NCI-H187 treated with DMSO at 0.1 percent for 48 hours (cell line): ENCODE data around the gene ZSWIM4.
"Not testable (repeated sequence)": the region's sequence is repeated elsewhere in the genome, so short reads cannot be mapped to it uniquely, and the experiment has no call there.

Experiments used
- DNase-seq: peaks from one replicate; lab custom pipeline; 2025; lab: John Stamatoyannopoulos, UW

ZSWIM4 gene

DNA sequence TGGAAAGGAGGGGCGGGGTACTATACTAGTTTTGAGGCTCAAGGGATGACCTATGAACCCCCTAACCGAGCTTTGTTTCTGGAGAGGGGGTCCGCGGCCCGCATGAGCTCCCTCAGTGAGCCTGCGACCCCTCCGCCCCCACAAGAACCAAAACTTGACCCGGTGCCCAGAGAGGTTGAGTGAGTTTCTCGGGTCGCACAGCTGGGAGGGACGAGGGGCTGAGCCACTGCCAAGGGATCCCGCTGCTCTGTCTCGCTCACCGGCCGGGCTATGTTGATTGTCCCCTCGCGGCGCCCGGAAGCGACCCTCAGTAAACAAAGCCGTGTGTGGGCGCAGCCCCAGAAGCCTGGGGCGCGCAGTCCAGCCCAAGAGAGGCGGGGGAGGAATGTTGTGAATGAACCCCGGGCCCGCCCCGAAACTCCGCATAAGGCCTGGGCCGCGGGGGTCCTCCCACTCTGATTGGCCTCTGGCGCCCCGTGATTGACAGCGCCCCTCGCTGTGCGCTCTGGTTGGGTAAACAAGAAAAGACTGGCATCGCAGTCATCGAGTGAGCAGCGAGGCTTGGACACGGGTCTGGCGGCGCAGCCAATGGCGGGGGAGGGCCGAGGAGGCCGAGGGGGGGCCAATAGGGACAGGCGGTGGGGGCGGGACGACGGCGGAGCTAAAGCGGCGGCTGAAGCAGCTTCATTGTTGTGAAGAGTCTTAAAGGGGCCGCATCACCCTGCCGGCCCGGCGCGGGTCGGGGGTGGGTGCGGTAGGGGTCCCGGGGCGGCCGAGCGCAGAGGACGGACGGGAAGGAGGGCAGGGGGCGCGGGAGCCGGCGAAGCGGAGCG is at the start of gene ZSWIM4:
Gene ZSWIM4 (plus strand): TSS at position 687 of the 833 bp plus-strand sequence. CDS start 206 bp downstream, outside the sequence.
- DNase-seq: peak; percentile 55

DNA sequence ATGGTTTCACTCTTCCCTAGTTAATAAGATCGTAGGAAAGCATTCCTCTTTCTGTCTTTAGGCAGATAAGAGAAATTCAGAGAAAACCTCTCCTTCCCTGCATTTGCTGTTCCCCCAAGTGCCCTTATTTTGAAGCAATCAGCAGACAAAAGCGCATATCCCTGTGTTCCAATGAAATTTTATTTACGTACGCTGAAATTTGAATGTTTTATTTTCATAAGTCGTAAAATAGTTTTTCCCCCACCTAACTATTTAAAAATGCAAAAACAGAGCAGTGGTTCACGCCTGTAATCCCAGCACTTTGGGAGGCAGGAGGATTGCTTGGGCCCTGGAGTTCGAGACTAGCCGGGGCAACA is 48.2 kb upstream of the ZSWIM4 start:
- no peak for DNase-seq

DNA sequence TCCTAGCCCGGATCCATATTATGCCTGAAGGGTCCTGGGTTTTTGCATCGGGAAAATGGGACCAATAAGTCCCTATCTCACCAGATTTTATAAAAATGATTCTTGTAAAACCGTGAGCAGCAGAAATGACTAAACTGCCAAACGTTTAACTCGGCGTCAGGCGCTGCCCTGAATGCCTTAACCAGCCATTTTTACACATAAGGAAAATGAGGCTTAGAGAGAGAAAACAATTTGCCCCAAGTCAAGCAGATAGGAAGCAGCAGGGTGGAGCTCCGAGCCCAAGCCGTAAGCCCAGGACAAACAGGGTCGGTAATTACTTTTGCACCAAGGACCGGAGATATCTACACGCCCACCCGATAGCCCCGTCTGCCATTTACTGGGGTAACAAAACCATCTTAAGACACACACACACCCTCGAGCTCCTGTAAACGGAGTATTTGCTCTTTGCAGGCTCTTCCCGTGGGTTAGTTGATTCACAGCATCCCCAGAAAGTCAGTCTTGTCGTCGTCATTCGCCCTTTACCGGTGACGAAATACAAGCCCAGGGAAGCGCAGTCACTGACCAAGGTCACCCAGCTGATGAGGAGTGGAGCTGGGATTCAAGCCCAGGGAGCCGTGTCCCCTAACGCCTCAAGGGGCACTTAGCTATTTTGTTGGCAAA is 46.9 kb upstream of the ZSWIM4 start:
- no peak for DNase-seq

DNA sequence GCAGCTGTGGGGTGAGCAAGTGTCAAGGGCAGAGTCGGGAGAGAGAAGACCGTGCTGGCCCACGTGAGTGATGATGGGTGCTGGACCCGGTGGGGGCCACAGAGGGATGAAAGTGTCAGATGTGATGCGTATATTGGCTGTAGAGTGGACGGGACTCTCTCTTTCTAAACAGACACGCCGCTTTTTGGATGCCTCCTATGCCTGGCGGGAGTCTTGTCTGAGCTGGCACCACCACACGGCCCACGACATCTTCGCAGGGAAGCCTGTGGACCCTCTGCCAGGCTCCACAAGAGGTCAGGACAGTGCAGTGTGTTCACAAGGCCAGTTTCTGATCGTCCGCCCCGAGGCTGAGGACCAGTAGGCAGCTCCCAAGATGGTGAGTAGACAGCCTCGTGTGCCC is 43.8 kb upstream of the ZSWIM4 start:
- no peak for DNase-seq

DNA sequence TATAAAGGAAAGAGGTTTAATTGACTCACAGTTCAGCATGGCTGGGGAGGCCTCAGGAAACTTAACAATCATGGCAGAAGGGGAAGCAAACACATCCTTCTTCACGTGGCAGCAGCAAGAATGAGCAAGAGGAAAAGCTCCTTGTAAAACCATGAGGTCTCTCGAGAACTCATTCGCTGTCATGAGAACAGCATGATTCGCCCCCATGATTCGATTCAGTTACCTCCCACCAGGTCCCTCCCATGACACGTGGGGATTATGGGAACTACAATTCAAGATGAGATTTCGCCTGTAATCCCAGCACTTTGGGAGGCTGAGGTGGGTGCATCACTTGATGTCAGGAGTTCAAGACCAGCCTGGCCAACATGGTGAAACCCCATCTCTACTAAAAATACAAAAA is 41.6 kb upstream of the ZSWIM4 start:
- DNase-seq: not testable (repeated sequence)

DNA sequence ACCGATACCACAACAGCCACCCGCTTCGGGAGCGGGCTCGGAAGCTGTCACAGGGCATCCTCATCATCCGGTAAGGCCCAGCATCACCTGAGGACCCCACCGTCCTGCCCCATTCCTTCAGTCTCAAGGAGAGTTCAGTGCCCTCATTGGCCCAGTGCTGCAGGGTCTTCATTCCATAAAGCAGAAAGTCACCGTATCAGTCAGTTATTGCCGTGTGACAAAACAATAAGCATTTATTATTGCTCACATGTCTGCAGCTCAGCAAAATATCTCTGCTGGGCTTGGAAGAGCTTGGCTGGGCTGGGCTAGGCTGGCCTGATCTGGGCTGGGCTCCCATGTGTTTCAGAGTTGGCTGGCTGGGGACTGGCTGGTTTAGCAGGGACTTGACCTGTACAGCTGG is 39.0 kb upstream of the ZSWIM4 start:
- no peak for DNase-seq

DNA sequence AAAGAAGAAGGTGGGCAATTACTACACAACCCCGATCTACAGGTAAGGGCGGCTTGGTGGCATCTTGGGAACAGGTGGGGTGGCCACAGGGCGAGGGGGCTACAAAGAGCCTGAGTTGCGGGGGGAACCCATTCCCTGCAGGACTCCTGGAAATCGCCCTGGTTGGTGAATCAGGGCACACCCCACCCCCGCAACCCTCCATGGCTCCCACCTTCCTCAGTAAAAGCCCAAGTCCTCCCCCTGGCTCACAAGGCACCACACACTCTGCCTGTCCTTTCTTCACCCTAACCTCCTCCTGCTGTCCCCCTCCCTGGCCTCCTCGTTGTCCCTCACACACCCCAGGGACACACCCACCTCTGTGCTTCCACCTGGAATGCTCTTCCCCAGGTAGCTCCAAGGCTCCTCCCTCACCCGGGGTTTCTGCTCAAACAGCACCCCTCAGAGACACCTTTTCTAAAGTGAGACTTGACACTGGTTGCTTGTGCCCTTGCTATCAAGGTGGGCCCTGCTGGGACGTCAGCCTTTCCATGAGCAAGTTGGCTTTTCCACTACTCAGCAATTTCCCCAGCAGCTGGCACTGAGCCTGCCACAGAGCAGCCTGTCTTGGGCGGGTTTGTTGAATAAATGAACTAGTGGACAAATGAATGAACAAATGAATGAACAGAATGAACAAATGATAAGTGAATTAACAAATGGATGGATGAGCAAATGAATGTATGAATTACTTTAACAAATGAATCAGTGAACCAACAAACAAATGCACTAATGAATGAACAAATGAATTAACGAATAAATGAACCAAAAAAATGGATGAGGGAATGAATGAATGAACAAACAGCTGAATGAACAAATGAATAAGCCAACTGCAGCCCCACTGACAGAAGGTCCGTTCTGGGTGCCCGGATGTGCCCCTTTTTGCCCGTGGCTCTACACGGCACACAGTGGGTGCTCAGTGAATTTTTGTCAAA is 37.2 kb upstream of the ZSWIM4 start:
- no peak for DNase-seq

DNA sequence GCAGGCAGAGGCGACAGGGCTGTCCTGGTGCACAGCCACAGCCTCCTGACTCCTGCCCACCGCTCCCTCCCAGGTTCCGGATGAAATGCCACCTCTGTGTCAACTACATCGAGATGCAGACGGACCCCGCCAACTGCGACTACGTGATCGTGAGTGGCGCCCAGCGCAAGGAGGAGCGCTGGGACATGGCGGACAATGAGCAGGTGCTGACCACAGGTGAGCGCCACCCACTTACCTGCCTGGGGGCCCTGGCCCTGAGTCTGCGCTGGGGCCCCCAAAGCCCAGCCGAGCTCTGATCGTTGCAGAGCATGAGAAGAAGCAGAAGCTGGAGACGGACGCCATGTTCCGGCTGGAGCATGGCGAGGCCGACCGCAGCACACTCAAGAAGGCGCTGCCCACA is 36.4 kb upstream of the ZSWIM4 start:
- DNase-seq: no peak

DNA sequence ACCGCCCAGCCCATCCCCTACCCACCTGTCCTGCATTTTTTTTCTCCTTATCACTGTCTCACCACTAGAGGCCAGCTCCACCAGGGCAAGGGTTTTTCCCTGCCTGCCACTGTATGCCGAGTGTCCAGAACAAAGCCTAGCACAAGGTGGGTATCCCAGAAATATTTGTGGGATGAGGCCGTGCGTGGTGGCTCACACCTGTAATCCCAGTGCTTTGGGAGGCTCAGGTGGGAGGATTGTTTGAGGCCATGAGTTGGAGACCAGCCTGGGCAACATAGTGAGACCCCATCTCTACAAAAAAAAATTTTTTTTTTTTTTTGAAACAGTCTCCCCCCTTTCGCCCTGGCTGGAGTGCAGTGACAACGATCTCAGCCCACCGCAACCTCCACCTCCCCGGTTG is 33.8 kb upstream of the ZSWIM4 start:
- DNase-seq: no peak

DNA sequence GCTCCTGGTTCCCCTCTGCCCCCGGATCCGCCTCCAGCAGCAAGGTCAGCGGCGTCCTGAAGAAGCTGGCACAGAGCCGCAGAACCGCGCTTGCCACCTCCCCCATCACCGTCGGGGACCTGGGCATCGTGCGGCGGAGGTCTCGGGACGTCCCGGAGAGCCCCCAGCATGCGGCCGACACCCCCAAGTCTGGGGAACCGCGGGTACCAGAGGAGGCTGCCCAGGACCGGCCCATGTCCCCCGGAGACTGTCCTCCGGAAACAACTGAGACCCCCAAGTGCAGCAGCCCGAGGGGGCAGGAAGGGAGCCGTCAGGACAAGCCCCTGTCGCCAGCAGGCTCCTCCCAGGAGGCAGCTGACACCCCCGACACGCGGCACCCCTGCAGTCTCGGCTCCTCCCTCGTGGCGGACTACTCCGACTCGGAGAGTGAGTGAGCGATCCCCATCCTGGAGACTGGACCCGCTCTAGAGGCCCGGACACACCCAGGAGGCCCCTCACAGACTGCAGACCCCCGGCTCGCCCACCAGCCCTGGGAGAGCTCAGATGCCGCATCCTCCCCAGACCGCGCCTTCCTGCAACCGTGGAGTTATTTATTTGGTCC is 32.5 kb upstream of the ZSWIM4 start:
- no peak for DNase-seq

DNA sequence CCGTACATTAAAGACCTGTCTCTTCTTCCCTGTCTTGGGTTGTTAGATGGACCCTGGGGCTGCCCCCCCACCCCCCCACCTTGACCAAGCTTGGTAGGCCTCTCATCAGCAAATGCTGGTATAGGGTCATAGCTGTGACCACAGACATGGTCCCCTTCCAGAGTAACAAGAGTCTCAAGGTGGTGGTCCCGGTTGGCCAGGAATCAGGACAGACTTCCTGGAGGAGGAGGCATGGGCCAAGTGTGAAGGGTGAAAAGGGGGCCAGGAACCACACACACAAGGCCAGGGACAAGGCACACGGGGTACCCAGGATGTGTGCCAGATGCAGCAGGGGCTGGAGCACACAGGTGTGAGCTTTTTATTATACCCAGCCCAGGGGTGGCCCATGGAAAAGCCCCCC is 32.0 kb upstream of the ZSWIM4 start:
- no peak for DNase-seq

DNA sequence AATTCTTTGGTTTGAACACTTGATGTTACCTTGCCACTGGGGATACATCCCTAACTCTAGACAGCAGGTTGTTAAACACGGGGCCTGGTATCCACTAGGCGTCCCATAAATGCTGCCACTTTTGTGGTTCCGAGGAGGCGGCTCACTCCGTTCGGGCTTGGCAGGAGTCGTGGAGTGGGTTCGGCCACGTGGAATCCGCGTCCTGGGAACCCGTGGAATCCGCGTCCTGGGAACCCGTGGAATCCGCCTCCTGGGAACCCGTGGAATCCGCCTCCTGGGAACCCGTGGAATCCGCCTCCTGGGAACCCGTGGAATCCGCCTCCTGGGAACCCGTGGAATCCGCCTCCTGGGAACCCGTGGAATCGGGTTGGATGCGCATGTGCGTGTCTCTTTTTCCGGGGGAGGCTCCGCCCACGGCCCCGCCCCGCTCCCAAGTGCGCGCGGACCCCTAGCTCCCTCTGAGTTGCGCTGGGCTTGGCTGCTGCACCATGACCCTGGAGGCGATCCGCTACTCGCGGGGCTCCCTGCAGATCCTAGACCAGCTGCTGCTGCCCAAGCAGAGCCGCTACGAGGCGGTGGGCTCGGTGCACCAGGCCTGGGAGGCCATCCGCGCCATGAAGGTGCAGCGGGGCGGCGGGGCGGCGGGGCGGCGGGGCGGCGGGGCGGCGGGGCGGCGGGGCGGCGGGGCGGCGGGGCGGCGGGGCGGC is 31.0 kb upstream of the ZSWIM4 start, which contains the start of gene MRI1:
Gene MRI1 (plus strand): TSS at position 422 of the 707 bp plus-strand sequence. CDS start 67 bp downstream, at position 489.
- no peak for DNase-seq

DNA sequence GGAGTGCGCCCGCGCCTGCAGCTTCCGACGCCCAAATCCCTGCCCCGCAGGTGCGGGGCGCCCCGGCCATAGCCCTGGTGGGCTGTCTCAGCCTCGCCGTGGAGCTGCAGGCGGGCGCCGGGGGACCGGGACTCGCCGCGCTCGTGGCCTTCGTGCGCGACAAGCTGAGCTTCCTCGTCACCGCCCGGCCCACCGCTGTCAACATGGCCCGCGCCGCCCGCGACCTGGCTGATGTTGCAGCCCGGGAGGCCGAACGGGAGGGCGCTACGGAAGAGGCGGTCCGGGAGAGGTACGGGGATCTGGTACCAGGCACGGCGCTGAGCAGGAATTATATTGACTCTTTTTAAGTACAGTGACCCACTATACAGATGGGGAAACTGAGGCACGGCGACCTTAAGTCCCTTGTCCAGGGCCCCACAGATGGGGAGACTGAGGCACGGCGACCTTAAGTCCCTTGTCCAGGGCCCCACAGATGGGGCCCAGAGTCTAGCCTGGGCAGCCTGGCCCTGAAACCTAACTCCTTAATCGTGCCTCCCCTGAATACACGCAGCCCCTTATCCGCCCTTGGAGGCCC is 30.3 kb upstream of the ZSWIM4 start:
- DNase-seq: no peak

DNA sequence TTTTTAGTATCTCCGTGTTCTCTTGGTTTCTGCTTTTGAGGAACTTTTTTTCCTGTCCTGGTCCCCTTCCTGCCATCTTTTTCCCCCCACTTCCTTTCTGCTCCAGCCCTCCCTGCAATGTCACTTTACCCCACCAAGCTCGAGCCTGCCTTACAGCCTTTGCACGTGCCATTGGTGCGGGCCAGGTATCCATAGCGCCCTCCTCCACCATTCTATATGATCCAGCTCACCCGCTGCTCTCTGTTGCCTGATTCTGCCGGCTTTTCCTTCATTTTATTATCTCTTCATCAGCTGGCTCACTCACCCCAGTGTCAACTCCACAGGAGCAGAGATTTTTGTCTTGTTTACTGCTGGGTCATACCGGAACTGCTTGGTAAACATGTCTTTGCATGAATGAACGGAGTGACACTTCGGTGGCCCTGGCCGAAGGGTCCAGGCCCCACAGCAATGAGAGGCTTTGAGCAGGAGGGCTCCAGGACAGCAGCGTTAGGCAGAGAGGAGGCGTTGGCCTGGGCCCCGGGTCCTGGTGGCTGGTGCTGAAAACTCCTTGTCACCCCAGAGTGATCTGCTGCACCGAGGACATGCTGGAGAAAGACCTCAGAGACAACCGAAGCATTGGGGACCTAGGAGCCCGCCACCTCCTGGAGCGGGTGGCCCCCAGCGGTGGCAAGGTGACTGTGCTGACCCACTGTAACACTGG is 29.7 kb upstream of the ZSWIM4 start:
- no peak for DNase-seq

DNA sequence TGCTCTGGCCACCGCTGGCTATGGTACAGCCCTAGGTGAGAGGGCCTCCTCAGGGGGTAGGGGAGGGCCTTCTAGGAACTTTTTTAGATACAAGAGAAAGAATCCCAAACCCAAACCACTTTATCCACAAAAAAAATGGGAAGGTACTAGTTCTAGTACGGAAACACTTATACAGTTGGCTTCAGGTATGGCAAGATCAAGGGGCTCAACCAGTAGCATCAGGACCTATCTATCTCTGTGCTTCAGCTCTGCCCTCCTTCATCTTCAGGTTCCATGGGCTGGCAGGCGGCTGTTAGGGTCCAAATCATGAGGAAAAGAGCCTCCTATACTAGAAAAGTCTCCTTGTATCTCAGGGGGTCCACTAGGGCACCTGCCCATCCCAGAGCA is 29.2 kb upstream of the ZSWIM4 start:
- no peak for DNase-seq

DNA sequence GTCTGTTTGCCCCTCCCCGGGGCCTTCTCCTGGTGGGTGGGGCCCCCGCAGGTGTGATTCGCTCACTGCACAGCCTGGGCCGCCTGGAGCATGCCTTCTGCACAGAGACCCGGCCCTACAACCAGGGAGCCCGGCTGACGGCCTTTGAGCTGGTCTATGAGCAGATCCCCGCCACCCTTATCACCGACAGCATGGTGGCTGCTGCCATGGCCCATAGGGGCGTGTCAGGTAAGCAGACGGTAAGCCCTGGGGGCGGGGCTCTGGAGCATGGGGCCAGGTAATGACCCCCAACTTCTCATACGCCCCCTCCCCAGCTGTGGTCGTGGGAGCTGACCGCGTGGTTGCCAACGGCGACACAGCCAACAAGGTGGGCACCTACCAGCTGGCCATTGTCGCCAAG is 26.7 kb upstream of the ZSWIM4 start:
- no peak for DNase-seq

DNA sequence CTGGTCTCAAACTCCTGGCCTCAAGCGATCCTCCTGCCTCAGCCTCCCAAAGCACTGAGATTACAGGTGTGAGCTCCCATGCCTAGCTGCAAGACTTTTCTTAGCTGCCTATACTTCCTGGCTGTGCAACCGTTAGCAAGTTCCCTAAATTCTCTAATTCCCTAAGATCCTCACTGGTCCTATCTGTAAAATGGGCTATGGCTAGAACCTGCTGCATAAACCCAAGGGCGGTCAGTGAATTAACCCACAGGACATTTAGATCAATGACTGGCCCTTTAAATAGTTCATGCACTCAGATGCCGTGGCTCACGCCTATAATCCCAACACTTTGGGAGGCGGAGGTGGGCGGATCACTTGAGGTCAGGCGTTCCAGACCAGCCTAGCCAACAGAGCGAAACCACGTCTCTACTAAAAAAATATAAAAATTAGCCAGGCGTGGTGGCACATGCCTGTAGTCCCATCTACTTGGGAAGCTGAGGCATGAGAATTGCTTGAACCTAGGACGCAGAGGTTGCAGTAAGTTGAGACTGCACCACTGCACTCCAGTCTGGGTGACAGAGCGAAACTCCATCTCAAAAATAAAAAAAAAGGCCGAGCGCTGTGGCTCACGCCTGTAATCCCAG is 25.1 kb upstream of the ZSWIM4 start:
- no peak for DNase-seq

DNA sequence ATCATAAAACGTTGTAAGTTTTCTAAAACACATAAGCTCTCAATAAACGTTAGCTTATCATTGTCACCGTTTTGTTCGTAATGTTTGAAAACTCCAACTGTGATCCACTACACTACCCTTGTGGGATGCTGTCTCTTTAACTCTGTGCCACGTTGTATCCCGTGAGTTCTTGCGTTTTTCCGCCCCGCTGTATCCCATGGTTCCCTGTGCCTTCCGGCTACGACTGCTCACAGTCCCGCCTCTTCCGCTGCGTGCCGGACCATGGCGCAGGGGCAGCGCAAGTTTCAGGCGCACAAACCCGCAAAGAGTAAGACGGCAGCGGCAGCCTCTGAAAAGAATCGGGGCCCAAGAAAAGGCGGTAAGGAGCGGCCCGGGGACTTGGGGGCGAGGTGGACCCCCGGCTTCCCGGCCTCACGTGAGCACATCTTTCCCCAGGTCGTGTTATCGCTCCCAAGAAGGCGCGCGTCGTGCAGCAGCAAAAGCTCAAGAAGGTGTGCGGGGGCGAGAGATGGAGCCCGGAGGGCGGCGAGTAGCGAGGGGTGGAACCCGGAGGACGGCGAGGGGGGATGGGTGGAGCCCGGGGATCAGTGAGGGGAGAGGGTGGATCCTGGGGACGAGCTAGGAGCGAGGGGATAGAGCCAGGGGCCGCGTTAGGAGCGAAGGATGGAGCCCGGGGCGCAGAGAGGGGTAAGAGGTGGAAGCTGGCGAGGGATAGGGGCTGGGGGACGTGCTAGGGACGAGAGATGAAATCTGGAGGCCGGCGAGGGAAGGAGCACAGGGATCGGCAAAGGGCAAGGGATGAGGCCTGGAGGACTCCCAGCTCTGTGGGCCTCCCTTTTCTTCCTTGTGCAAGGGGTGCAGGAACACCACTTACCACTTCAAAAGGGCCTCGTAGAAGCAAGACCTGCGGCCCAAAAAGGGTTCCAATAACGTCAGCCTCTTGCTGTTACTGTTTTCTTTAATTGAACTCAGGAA is 20.7 kb upstream of the ZSWIM4 start, which contains the start of gene C19orf53:
Gene C19orf53 (plus strand): TSS at position 240 of the 975 bp plus-strand sequence. CDS start 22 bp downstream, at position 262.
- DNase-seq: peak; percentile 50
